GM18526 (cell line): ENCODE data around the gene HID1.

Source experiments
- POLR2A ChIP-seq: IDR thresholded peaks from 3 replicates; pipeline ENCODE4 v1.6.1; 2011; ENCODE audit not compliant: insufficient read length; ENCODE audit errors: extremely low read depth

Gene HID1

DNA sequence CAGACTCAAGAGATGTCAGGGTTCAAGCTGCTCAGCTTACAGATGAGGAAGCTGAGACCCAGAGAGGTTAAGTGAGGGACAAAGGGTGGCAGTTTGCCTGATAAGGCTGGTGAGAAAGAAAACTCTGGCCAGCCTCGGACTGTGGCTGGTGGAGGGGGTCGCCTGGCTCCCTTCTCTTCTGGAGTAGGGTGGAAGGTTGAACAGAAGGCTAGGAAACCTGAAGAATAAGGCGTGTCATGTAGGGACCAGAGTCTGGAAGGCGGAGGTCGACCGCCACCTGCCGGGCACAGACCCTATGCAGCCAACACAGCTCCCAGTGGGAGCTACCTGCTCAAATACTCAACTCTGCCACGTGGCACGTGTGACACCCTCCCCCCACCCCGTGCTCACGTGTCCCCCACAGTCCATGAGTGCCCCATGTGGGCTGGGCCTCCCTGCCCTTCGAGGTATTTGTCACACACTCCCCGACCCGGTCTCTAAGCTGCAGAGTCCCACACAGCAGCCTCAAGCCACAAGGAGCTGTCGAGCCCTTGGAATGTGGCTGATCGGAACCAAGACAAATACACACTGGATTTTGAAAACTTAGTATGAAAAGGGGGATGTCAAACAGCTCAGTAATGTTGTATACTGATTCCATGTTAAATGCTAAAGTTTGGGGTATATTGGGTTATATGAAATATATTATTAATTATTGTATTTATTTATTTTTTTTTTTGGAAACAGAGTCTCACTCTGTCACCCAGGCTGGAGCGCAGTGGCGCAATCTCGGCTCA is 11.8 kb downstream of the HID1 start:
- TF ChIP-seq POLR2A, result no peak

GRCh38 chr17:74959826-74960515 is 12.6 kb downstream of the HID1 start:
- no peak for TF ChIP-seq POLR2A

DNA sequence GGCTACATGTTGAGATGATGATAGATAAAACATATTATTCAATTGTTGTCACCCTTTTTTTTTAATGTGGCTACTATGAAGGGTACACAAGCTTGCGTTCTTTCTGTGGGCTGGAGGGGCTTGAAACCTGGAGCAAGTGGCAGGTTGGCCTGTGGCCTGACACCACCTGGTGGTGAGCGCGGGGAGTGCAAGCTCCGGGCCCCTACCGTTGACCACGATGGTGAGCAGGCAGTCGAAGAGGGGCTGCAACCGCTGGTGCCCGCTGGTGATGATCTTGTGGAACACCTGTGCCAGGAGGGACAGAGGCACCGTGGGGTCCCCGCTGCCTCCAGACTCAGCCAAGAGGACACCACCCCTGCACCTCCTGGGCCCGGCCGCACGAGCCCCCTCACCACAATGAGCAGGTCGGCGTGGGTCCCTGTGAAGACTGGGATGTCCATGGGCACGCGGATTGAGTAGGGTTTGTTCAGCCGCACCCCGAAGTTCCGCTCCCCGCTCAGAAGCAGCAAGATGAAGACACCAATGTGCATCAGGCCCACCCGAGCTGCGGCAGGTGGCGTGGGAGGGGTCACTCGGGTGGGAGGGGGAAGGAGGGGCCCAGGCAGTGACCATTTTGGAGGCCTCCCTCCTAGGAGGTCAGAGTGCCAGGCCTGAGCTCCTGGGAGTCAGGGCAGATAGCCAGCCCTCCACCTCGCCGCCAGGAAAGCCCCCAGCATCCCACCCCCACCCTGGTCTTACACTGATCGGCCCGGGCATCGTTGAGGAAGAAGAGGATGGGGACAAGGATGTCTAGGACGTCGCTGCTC is 14.4 kb downstream of the HID1 start:
- TF ChIP-seq POLR2A, result no peak

DNA sequence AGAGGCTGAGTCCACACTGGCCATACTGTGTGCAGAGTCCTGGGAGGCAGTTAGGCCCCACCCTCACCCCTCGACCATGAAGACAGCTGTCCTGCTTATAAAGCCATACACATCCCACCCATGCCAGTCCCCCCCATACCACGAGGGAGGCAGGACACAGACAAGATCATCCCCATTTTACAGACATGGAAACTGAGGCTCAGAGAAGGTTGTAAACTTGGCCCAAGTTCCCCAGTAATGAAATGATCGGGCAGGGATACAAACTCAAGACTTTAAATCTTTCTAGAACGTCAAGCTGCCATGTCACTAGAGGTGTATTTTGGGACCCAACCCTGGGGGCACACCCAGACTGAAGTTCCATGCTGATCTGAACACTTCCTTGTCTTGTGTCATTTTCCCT is 16.5 kb downstream of the HID1 start:
- TF ChIP-seq POLR2A, result no peak

DNA sequence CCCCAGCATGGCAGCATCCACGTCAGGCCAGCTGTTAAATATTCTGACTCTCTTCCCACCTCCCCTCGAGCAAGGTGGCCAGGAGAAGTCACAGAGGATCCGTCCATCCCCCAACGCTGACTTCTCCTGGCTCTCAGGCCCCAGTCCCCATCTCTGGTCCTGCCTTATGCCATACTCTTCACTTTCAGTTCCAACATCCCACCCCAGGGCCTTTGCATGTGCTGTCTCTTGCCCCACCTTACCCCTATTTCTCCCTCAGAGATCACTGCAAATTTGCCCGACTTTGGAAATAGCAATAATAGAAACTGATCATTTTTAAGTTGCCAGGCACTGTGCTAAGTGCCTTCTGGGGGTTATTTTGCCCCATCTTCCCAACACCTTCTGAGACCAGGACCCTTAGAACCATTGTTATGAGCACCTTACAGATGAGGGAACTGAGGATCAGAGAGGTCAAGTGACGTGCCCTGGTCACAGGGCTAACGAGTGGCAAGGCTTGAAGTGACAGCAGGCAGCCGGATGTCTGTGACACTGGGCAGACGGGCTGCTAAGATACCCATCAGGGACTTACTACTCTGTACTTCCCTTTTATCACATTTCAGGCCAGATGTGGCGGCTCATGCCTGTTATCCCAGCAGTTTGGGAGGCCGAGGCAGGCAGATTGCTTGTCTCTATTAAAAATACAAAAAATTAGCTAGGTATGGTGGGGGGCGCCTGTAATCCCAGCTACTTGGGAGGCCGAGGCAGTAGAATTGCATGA is 17.7 kb downstream of the HID1 start:
- TF ChIP-seq POLR2A, result no peak

DNA sequence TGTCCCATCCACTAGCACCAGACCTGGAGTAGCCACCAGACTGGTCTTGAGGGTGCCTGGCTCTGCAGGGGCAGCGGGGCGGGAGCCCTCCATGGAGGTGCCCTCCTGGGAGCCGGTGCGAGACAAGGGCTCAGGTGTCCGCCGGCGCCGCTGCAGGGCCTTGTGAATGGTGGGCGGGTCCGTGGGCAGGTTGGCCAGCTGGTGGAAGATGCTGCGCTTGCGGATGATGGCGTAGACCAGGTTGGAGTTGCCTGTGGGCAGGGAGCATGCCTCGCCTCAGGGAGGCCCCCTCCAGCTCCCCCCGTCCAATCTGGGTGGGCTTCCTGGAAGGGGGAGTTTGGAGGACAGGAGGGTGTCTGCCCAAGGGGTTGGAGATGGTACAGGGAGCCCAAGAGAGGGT is 18.4 kb downstream of the HID1 start:
- no peak for TF ChIP-seq POLR2A

DNA sequence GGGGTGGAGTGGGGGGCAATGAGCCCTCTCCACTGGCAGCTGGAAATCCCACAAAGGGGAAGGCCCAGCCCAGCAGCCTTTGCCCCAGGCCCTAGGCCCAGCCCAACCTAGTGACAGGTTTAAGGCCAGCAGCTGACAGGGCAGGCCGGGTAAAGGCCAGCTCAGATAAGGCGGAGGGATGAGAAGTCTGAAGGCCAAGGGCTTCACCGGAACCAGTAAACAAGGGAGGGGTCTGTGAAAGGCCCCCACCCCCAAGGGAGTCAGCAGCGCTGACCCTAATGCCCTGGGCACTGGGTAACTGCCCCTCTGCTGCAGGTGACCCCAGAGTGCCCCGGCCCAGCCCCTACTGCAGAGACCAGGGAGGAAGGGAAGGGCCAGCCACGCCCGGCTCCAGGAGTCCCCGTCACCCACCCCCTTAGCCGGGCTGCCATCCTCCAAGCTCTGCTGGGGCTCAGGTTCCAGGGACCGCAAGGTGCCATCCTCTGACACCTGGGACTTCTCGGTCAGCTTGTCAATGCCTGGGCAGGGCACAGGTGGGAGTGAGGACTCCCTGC is 19.3 kb downstream of the HID1 start:
- no peak for TF ChIP-seq POLR2A

DNA sequence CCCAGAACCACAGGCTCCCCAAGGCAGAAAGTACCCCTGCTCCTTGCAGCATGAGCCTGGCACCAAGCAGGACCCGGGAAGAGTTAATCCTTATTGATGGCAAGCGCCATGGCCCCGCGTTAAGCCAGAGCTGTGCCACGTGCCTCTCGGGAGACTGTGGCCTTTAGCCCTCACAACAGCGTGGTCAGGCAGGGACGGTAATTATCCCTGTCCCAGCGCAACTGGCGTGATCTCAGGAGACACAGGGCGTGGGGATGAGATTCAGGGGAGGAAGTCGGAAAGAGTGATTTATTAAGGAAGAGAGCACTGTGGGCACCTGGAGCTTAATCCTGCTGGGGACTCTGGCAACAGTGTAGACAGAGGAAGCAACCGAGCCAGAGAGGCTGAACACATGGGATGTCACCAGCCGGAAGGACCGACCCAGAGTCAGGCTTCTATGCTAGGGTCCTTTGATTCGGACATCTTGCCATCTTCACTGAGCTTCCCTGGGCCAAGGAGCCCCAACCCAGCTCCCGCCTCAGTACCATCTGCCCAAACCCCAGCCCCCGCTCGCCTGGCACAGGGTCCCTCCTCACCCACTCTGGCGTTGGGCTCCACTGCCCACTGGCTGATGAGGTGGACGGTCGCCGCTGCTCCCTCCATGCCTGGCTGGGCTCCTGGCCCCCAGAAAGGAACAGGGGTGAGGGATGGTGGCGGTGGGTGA is 20.0 kb downstream of the HID1 start:
- TF ChIP-seq POLR2A, result no peak

DNA sequence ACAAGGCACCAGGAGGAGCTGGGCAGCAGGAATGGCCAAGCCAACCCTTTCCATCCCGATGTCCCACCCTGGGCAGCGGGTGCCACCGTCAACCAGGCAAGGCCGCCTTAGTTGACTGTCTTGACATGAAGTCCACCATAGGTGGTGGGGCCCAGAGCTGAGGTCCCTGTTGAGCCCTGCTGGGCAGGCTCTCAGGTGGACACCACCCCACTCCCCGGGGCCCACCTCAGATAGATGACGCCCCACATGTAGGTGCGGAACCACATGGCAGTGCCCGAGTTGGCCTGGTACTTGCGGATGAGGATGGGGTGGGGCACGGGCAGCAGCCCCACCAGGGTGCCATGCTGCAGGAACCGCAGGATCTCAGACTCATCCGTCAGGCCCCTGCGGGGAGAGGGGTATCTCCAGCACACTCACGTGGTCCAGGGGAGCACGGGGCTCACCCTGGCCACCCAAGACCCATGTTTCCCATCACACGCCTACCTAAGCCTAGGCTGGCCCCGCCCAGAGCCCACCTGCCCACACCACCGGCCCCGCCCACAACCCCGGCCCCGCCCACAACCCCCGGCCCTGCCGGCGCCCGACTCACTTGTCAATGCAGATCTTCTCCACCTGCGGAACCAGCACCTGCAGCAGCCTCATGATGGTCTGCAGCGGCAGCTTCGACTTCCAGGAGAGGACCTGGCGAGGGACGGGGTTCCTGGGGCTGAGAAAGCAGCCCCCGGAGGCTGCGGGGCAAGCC is 20.7 kb downstream of the HID1 start:
- no peak for TF ChIP-seq POLR2A

DNA sequence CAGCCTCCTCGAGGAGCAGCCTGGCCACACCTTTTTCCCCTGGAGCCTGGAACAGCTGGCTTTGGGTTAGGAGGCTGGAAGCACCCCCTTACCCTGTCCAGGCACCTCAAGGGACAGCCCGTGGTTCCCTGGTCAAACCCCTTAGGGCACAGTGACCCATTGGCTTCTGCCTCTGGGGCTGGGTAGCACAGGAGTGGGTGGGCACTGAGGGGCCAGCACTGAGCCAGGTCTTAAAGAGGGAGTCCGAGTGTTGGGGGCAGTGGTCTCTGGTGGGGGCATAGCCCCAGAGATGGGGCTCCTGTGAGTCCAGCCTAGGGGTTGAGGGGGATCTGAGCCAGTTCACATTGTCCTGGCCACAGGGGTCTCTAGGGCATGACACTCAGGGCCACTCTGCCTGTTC is 21.5 kb downstream of the HID1 start:
- TF ChIP-seq POLR2A, result no peak

DNA sequence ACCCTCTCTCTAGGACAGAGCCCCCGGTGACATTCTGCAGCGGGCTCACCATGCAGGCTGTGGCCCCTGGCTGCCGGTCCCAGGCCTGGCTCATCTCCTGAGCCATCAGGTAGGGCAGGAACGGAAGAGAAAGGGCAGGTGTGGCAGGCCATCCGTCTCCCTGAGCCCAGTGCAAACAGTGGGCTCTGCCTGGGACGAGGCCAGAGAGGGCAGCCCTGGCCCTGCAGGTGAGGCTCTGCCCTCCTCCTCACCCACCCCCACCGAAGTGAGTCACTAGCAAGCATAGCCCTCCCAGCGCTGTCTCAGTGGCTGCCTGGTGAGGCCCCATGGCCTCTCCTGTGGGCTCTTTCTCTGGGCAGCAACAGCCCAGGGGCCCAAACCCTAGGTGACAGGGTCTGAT is 22.4 kb downstream of the HID1 start:
- TF ChIP-seq POLR2A, result no peak

- no peak for TF ChIP-seq POLR2A
These were observed 23.0 kb downstream of the HID1 start for GRCh38 chr17:74949455-74950115.
